IMR-90 (cell line): ENCODE measurements around the gene PTPN5. TPM values are rescaled to one million over a fixed set of nuclear protein-coding genes. Genes with fewer than 3 reads are reported as not detected.

Experiments used
- ATAC-seq: fragments of 200-7000 bp; cut with Tn5 transposase; 2 replicates; pipeline ENCODE4 v1.9.1; 2020; ENCODE audit warnings: low read depth, mild to moderate bottlenecking, moderate library complexity
- BruUV-seq: library from RNA; stranded (reverse); fragments of 400-500 nt; replicated peaks from 2 replicates; lab custom pipeline; 2021; lab: Mats Ljungman, UMichigan
- CTCF ChIA-PET: fragments of 300-600 bp; formaldehyde crosslinking; extraction: SDS; loops from one replicate; lab custom pipeline; 2021; ENCODE audit warnings: antibody characterized with exemption; lab: Yijun Ruan, JAX
- POLR2A ChIA-PET: fragments of 300-600 bp; sonication (Branson Sonifier 250); formaldehyde crosslinking; loops from one replicate; lab custom pipeline; 2022; ENCODE audit warnings: antibody characterized with exemption; ENCODE audit not compliant: unreplicated experiment; lab: Charles Lee
- DNase-seq: peaks from one replicate; pipeline ENCODE4 v3.0.0; 2013
- H2AFZ ChIP-seq: replicated peaks from 2 replicates; pipeline ENCODE3; 2013; ENCODE audit warnings: low read length, mild to moderate bottlenecking; ENCODE audit not compliant: poor library complexity
- H2AK5ac ChIP-seq: 2 replicates; pipeline ENCODE4 v1.6.1; 2013; ENCODE audit warnings: low read depth, low read length, inconsistent platforms
- H2AK9ac ChIP-seq: replicated peaks from 2 replicates; pipeline ENCODE3; 2013; ENCODE audit warnings: mild to moderate bottlenecking, low read depth, low read length, moderate library complexity; ENCODE audit not compliant: poor library complexity
- H2BK120ac ChIP-seq: 2 replicates; pipeline ENCODE4 v1.6.1; 2013; ENCODE audit warnings: low read depth, low read length, inconsistent platforms
- H2BK15ac ChIP-seq: 3 replicates; pipeline ENCODE4 v1.6.1; 2013; ENCODE audit warnings: low read depth, low read length, inconsistent platforms
- H2BK20ac ChIP-seq: 2 replicates; pipeline ENCODE4 v1.6.1; 2013; ENCODE audit warnings: low read depth, mild to moderate bottlenecking, inconsistent platforms, low read length, moderate library complexity
- H2BK5ac ChIP-seq: 2 replicates; pipeline ENCODE4 v1.6.1; 2013; ENCODE audit warnings: mild to moderate bottlenecking, low read depth, low read length, inconsistent platforms; ENCODE audit not compliant: poor library complexity, severe bottlenecking
- H3K14ac ChIP-seq: replicated peaks from 2 replicates; pipeline ENCODE4 v1.6.1; 2013; ENCODE audit warnings: low read depth, low read length, inconsistent platforms
- H3K18ac ChIP-seq: 2 replicates; pipeline ENCODE4 v1.6.1; 2013; ENCODE audit warnings: low read depth, low read length, control low read depth
- H3K23ac ChIP-seq: 2 replicates; pipeline ENCODE4 v1.6.1; 2013; ENCODE audit warnings: low read depth, low read length, inconsistent platforms
- H3K27ac ChIP-seq: 2 replicates; pipeline ENCODE4 v1.5.1; 2013; ENCODE audit warnings: mild to moderate bottlenecking, control low read depth, low read length; ENCODE audit not compliant: insufficient read depth
- H3K27me3 ChIP-seq: 2 replicates; pipeline ENCODE4 v1.6.1; 2013; ENCODE audit warnings: low read length; ENCODE audit not compliant: control insufficient read depth, insufficient read depth
- H3K36me3 ChIP-seq: 2 replicates; pipeline ENCODE4 v1.6.1; 2013; ENCODE audit warnings: low read length, mixed read lengths; ENCODE audit not compliant: control insufficient read depth, insufficient read depth
- H3K4ac ChIP-seq: 2 replicates; pipeline ENCODE4 v1.6.1; 2013; ENCODE audit warnings: low read depth, low read length, inconsistent platforms
- H3K4me1 ChIP-seq: 2 replicates; pipeline ENCODE4 v1.6.1; 2013; ENCODE audit warnings: low read length, mixed read lengths; ENCODE audit not compliant: control insufficient read depth, insufficient read depth
- H3K4me2 ChIP-seq: 2 replicates; pipeline ENCODE4 v1.6.1; 2013; ENCODE audit warnings: low read depth, mild to moderate bottlenecking, control low read depth, low read length, moderate library complexity
- H3K4me3 ChIP-seq: 2 replicates; pipeline ENCODE4 v1.5.1; 2013; ENCODE audit warnings: low read depth, mild to moderate bottlenecking, control low read depth, low read length, moderate library complexity; ENCODE audit not compliant: insufficient read depth
- H3K56ac ChIP-seq: 2 replicates; pipeline ENCODE4 v1.6.1; 2013; ENCODE audit warnings: low read length, inconsistent platforms; ENCODE audit not compliant: insufficient read depth; ENCODE audit errors: extremely low read depth
- H3K79me1 ChIP-seq, 2 experiments: 2 replicates each; pipeline ENCODE4 v1.6.1; 2013; ENCODE audit warnings: low read length in 2 of 2, inconsistent platforms in 1 of 2, low read depth in 1 of 2
- H3K9ac ChIP-seq: 2 replicates; pipeline ENCODE4 v1.6.1; 2013; ENCODE audit warnings: low read depth, low read length, control low read depth
- H3K9me1 ChIP-seq: 2 replicates; pipeline ENCODE4 v1.6.1; 2013; ENCODE audit warnings: low read length, inconsistent platforms; ENCODE audit not compliant: insufficient read depth
- H3K9me3 ChIP-seq: 2 replicates; pipeline ENCODE4 v1.6.1; 2013; ENCODE audit warnings: low read length; ENCODE audit not compliant: control insufficient read depth, insufficient read depth
- H4K20me1 ChIP-seq: 2 replicates; pipeline ENCODE4 v1.6.1; 2013; ENCODE audit warnings: low read length, inconsistent platforms; ENCODE audit not compliant: insufficient read depth
- H4K5ac ChIP-seq: 2 replicates; pipeline ENCODE4 v1.6.1; 2013; ENCODE audit warnings: mild to moderate bottlenecking, low read depth, low read length, control low read depth
- H4K8ac ChIP-seq, 2 experiments: 2 replicates each; pipeline ENCODE4 v1.6.1; 2013; ENCODE audit warnings: low read depth in 2 of 2, low read length in 2 of 2, control low read depth in 1 of 2, inconsistent platforms in 1 of 2
- H4K91ac ChIP-seq: 2 replicates; pipeline ENCODE4 v1.6.1; 2013; ENCODE audit warnings: low read depth, low read length, inconsistent platforms; ENCODE audit not compliant: insufficient read depth
- CEBPB ChIP-seq: IDR thresholded peaks from 2 replicates; pipeline ENCODE4 v1.6.1; 2012; ENCODE audit warnings: low read depth, low read length, improper control_type of control experiment
- FOS ChIP-seq: fragments of 150-350 bp; IDR thresholded peaks from 2 replicates; pipeline ENCODE4 v1.6.1; 2016; ENCODE audit warnings: low read depth, low read length
- POLR2A ChIP-seq: IDR thresholded peaks from 2 replicates; pipeline ENCODE4 v1.6.1; 2012; ENCODE audit warnings: mild to moderate bottlenecking, low read depth, low read length
- RCOR1 ChIP-seq: IDR thresholded peaks from 2 replicates; pipeline ENCODE4 v1.6.1; 2012; ENCODE audit warnings: mild to moderate bottlenecking, low read length, improper control_type of control experiment; ENCODE audit not compliant: insufficient replicate concordance
- SMC3 ChIP-seq: fragments of 150-350 bp; IDR thresholded peaks from 2 replicates; pipeline ENCODE4 v1.6.1; 2016; ENCODE audit warnings: low read depth, mild to moderate bottlenecking, antibody characterized with exemption, low read length, moderate library complexity
- WGBS, 2 experiments: methylation state at CpG; one replicate each; pipeline versions ENCODE4 v1.1.5 to v1.1.7; 2013; ENCODE audit warnings: missing lambda C conversion rate in 2 of 2; ENCODE audit not compliant: insufficient read length in 1 of 2; ENCODE audit errors: extremely low coverage in 2 of 2; 5-methylcytosine and 5-hydroxymethylcytosine counted together
- dilution Hi-C: fragments of 300-500 bp; cut with HindIII; formaldehyde crosslinking; loops from one replicate; pipeline ENCODE4 v1.14.3; 2018; ENCODE audit warnings: low sequenced_read_pairs; ENCODE audit not compliant: unreplicated experiment
- in situ Hi-C: fragments of 300-500 bp; cut with MboI; formaldehyde crosslinking; loops from 3 replicates; pipeline ENCODE4 v1.14.3; 2019; ENCODE audit warnings: low sequenced_read_pairs, inconsistent platforms, mixed read lengths
- intact Hi-C: fragments of 100-400 bp; cut with micrococcal nuclease; formaldehyde crosslinking; loops from 2 replicates; pipeline ENCODE4 v1.10.0; 2022
- polyA plus RNA-seq, 3 experiments: library from polyadenylated mRNA; depleted of rRNA; stranded (reverse); fragments of >200 nt; gene quantifications; 2 replicates each; pipeline ENCODE4 v1.2.3, GENCODE V29; 2012; ENCODE audit warnings: low replicate concordance in 1 of 3
- total RNA-seq: library from RNA; depleted of rRNA; stranded (reverse); fragments of >200 nt; gene quantifications from 2 replicates; pipeline ENCODE4 v1.2.3, GENCODE V29; 2012

The PTPN5 gene
- total and polyA plus RNA-seq, 2 of the 4 experiments (the other 2 are of a cell fraction), result not detected

- no peak overlapping the region for H3K18ac ChIP-seq
- H3K4me1 ChIP-seq, result peaks cover 2% of the 10 kb centered on the region
- no peak overlapping the region for H3K23ac ChIP-seq
- POLR2A ChIA-PET, result no interaction called here
- dilution Hi-C loops (no loop called here), in situ Hi-C loops (no loop called here), intact Hi-C loops (loop anchor here (10.0 kb wide), 1 partner anchor 221 kb away; no protein-coding TSS in a partner anchor)
- H3K4ac ChIP-seq, result no peak overlapping the region
- ATAC-seq, result no peak
- H4K20me1 ChIP-seq, result no peaks in the 10 kb centered on the region
- no peak overlapping the region for H4K8ac ChIP-seq
- no peak overlapping the region for H2BK5ac ChIP-seq
- H2BK15ac ChIP-seq, result no peak overlapping the region
- no peak for DNase-seq
- no peak overlapping the region for H3K9ac ChIP-seq
- no peak overlapping the region for H4K91ac ChIP-seq
- H3K36me3 ChIP-seq, result no peaks in the 10 kb centered on the region
- CTCF ChIA-PET, result interaction anchor here (1.7 kb wide), 1 partner anchor 34 kb away, joined by 5 read pairs; no protein-coding TSS in a partner anchor
- no peak overlapping the region for H2AFZ ChIP-seq
- H3K9me1 ChIP-seq, result no peaks in the 10 kb centered on the region
- TF ChIP-seq RCOR1, result no peak
- TF ChIP-seq SMC3, result no peak
- TF ChIP-seq POLR2A, result no peak
- TF ChIP-seq FOS, result no peak
- TF ChIP-seq CEBPB, result no peak
- no CpG with 5 or more reads among the region's 2 CpGs for WGBS, 2 experiments
- H2BK120ac ChIP-seq, result no peak overlapping the region
- H3K56ac ChIP-seq, result no peak overlapping the region
- no peak overlapping the region for H2AK9ac ChIP-seq
- H3K9me3 ChIP-seq, result no peaks in the 10 kb centered on the region
- H4K5ac ChIP-seq, result no peak overlapping the region
- BruUV-seq, result no TSS peak
- no peak overlapping the region for H2BK20ac ChIP-seq
- H3K27me3 ChIP-seq, result peaks cover 8% of the 10 kb centered on the region
- H3K79me1 ChIP-seq, result no peaks in the 10 kb centered on the region
- H3K4me3 ChIP-seq, result no peak overlapping the region
- H3K4me2 ChIP-seq, result no peak overlapping the region
- H3K27ac ChIP-seq, result no peak overlapping the region
- no peak overlapping the region for H2AK5ac ChIP-seq
- H3K14ac ChIP-seq, result no peak overlapping the region
These were observed 25.6 kb downstream of the PTPN5 start for GRCh38 chr11:18766015-18766414.
